ENCODE measurements around the gene ELAVL2.

ELAVL2 gene

DNA sequence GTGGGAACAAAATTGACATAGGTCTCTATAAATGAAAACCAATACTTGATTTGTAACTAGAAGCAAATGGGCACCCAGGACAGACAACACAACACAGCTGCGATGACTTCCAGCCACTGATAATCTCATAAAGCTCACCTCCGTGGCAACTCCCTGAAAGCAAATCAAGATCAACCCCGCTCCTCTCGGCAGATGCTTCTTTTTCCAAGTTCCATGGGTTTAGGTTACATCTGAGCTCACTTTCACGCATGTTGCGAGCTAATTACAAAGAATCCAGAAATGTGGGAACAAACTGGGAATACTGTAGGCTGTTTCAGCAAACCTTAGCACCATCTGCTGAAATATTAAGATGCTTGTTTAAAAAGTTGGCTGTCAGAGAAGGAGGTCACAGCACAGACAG is 153.9 kb downstream of the ELAVL2 start:
- H3K4me1 ChIP-seq (ENCODE audit: control insufficient read depth in 2 of 2, insufficient read depth in 1 of 2, low read depth in 1 of 2, low read length in 2 of 2), result no peaks in the 10 kb centered on the region
- no peak overlapping the region for H3K27ac ChIP-seq (replicated peaks; ENCODE audit: low read length)
- no peaks in the 10 kb centered on the region for H3K27me3 ChIP-seq (ENCODE audit: control insufficient read depth in 3 of 3, insufficient read depth in 3 of 3, low read depth in 1 of 3, low read length in 3 of 3)
- no peak overlapping the region for H3K9ac ChIP-seq (ENCODE audit: low read depth, low read length, poor library complexity)
- no peak overlapping the region for H2BK120ac ChIP-seq (ENCODE audit: low read depth, low read length)
- no peak overlapping the region for H3K4me2 ChIP-seq (ENCODE audit: insufficient read depth, low read length, poor library complexity, severe bottlenecking)
- H3K79me1 ChIP-seq (ENCODE audit: low read depth, low read length), result no peaks in the 10 kb centered on the region
- no peaks in the 10 kb centered on the region for H3K9me3 ChIP-seq (replicated peaks in 1 of 2; ENCODE audit: control insufficient read depth in 2 of 2, insufficient read depth in 1 of 2, low read depth in 1 of 2, low read length in 2 of 2)
- no peak overlapping the region for H3K23ac ChIP-seq (ENCODE audit: low read depth, low read length, poor library complexity)
- no peak overlapping the region for H3K4me3 ChIP-seq (ENCODE audit: low read length in 2 of 2)
- H2AK5ac ChIP-seq (ENCODE audit: low read depth, low read length), result no peak overlapping the region
- H2AFZ ChIP-seq (ENCODE audit: low read length), result no peak overlapping the region
- H2BK15ac ChIP-seq (ENCODE audit: low read length), result no peak overlapping the region
- H2BK12ac ChIP-seq (ENCODE audit: low read length), result no peak overlapping the region
- no peak overlapping the region for H3K18ac ChIP-seq (ENCODE audit: low read length)
- H3K14ac ChIP-seq (ENCODE audit: low read length), result no peak overlapping the region
- no peak overlapping the region for H4K8ac ChIP-seq (ENCODE audit: low read depth, low read length)
- WGBS, 2 donors (ENCODE audit: extremely low coverage in 2 of 2, insufficient read length in 2 of 2, insufficient replicate concordance in 1 of 2), result no CpG with 5 or more reads among the region's 6 CpGs
- H3K36me3 ChIP-seq (replicated peaks in 1 of 2; ENCODE audit: control insufficient read depth in 2 of 2, insufficient read depth in 2 of 2, low read length in 2 of 2), result peaks cover 4 to 75% of the 10 kb centered on the region in 2 donors
- no peak overlapping the region for H2BK5ac ChIP-seq (ENCODE audit: low read length)
- no peak overlapping the region for H3K4ac ChIP-seq (ENCODE audit: low read length)
- no peak overlapping the region for H4K91ac ChIP-seq (ENCODE audit: low read depth, low read length, poor library complexity)
- DNase-seq (ENCODE audit: low spot score), result no peak

DNA sequence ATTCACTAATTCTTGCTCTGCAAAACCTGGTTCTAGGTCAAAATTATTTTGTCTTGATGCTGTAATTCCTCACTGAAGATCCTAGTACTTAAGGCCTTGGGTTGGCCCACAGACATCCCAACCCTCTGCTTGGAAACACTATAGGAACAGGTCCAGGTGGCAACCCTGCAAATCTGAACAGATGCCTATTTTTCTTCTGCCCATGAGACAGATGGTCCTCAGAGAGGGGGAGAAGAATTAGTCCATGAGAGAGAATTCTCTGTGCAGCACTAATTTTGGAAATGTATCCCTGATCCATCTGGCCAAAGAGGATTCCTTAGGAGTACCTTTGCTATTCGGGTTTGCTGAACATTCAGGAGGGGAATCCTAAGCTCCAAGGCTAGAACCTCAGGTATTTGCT is 156.3 kb downstream of the ELAVL2 start:
- no CpG with 5 or more reads among the region's 1 CpG for whole genome bisulfite sequencing, 2 donors (ENCODE audit: extremely low coverage in 2 of 2, insufficient read length in 2 of 2, insufficient replicate concordance in 1 of 2)
- Histone ChIP-seq H3K27me3 (ENCODE audit: control insufficient read depth in 3 of 3, insufficient read depth in 3 of 3, low read depth in 1 of 3, low read length in 3 of 3) (no peaks in the 10 kb centered on the region), H2BK12ac (ENCODE audit: low read length) (no peak overlapping the region), H3K9me3 (replicated peaks in 1 of 2; ENCODE audit: control insufficient read depth in 2 of 2, insufficient read depth in 1 of 2, low read depth in 1 of 2, low read length in 2 of 2) (no peaks in the 10 kb centered on the region), H2AK5ac (ENCODE audit: low read depth, low read length) (no peak overlapping the region), H3K79me1 (ENCODE audit: low read depth, low read length) (no peaks in the 10 kb centered on the region), H3K4me2 (ENCODE audit: insufficient read depth, low read length, poor library complexity, severe bottlenecking) (no peak overlapping the region), H4K91ac (ENCODE audit: low read depth, low read length, poor library complexity) (no peak overlapping the region), H3K9ac (ENCODE audit: low read depth, low read length, poor library complexity) (no peak overlapping the region), H2BK120ac (ENCODE audit: low read depth, low read length) (no peak overlapping the region), H3K23ac (ENCODE audit: low read depth, low read length, poor library complexity) (no peak overlapping the region), H3K27ac (replicated peaks; ENCODE audit: low read length) (no peak overlapping the region), H3K36me3 (replicated peaks in 1 of 2; ENCODE audit: control insufficient read depth in 2 of 2, insufficient read depth in 2 of 2, low read length in 2 of 2) (peaks cover 2 to 81% of the 10 kb centered on the region in 2 donors), H3K14ac (ENCODE audit: low read length) (no peak overlapping the region), H3K4me3 (ENCODE audit: low read length in 2 of 2) (no peak overlapping the region), H3K18ac (ENCODE audit: low read length) (no peak overlapping the region), H2BK5ac (ENCODE audit: low read length) (no peak overlapping the region), H2AFZ (ENCODE audit: low read length) (no peak overlapping the region), H2BK15ac (ENCODE audit: low read length) (no peak overlapping the region), H3K4ac (ENCODE audit: low read length) (no peak overlapping the region), H3K4me1 (ENCODE audit: control insufficient read depth in 2 of 2, insufficient read depth in 1 of 2, low read depth in 1 of 2, low read length in 2 of 2) (no peaks in the 10 kb centered on the region), H4K8ac (ENCODE audit: low read depth, low read length) (no peak overlapping the region)
- no peak for DNase-seq (ENCODE audit: low spot score)

DNA sequence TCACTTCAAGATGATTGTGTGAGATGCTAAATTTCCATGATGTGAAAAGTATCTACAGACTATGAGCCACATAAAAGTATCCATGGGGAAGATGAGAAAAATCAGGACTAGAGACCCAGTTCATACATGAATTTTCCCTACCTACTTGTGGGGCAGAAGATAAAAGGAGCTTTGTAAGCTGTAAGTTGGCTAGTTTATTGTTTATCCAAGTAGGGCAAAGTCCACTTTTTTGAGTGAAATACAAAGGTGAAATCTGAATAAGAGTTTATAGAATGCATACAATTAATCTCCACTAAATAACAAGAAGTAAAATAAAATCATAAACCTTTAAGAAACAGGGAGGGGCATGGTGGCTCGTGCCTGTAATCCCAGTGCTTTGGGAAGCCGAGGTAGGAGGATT is 160.4 kb downstream of the ELAVL2 start:
- Histone ChIP-seq H3K14ac (ENCODE audit: low read length) (no peak overlapping the region), H4K8ac (ENCODE audit: low read depth, low read length) (no peak overlapping the region), H3K27me3 (ENCODE audit: control insufficient read depth in 3 of 3, insufficient read depth in 3 of 3, low read depth in 1 of 3, low read length in 3 of 3) (no peaks in the 10 kb centered on the region), H2BK15ac (ENCODE audit: low read length) (no peak overlapping the region), H3K4me1 (ENCODE audit: control insufficient read depth in 2 of 2, insufficient read depth in 1 of 2, low read depth in 1 of 2, low read length in 2 of 2) (no peaks in the 10 kb centered on the region), H2BK5ac (ENCODE audit: low read length) (no peak overlapping the region), H3K4ac (ENCODE audit: low read length) (no peak overlapping the region), H3K9me3 (replicated peaks in 1 of 2; ENCODE audit: control insufficient read depth in 2 of 2, insufficient read depth in 1 of 2, low read depth in 1 of 2, low read length in 2 of 2) (peaks cover 0 to 6% of the 10 kb centered on the region in 2 donors), H2AFZ (ENCODE audit: low read length) (no peak overlapping the region), H3K23ac (ENCODE audit: low read depth, low read length, poor library complexity) (no peak overlapping the region), H3K27ac (replicated peaks; ENCODE audit: low read length) (no peak overlapping the region), H3K4me2 (ENCODE audit: insufficient read depth, low read length, poor library complexity, severe bottlenecking) (no peak overlapping the region), H3K9ac (ENCODE audit: low read depth, low read length, poor library complexity) (no peak overlapping the region), H3K79me1 (ENCODE audit: low read depth, low read length) (no peaks in the 10 kb centered on the region), H2BK12ac (ENCODE audit: low read length) (no peak overlapping the region), H4K91ac (ENCODE audit: low read depth, low read length, poor library complexity) (no peak overlapping the region), H2BK120ac (ENCODE audit: low read depth, low read length) (no peak overlapping the region), H3K18ac (ENCODE audit: low read length) (no peak overlapping the region), H3K4me3 (ENCODE audit: low read length in 2 of 2) (no peak overlapping the region), H2AK5ac (ENCODE audit: low read depth, low read length) (no peak overlapping the region), H3K36me3 (replicated peaks in 1 of 2; ENCODE audit: control insufficient read depth in 2 of 2, insufficient read depth in 2 of 2, low read length in 2 of 2) (peaks cover 2 to 76% of the 10 kb centered on the region in 2 donors)
- no peak for DNase-seq (ENCODE audit: low spot score)
- no CpG with 5 or more reads among the region's 2 CpGs for WGBS, 2 donors (ENCODE audit: extremely low coverage in 2 of 2, insufficient read length in 2 of 2, insufficient replicate concordance in 1 of 2)

DNA sequence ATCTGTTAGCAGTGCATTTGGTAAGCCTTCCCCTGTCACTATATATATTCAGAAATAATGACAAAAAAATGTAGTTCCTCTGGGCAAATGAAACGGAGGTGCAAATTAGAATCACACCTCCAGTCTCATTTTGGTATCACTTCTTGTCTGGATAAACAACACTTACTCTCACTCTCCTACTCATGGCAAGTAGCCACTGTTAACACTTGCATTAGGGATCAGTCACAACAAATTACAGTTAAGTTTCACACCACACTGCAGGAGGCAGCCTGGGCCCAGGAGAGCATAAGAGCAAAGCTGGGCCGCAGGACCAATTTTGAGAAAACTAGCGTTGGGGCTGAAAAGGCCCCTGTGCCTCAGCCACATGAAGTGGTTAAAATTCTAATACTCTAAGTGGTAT is 161.0 kb downstream of the ELAVL2 start:
- H3K23ac ChIP-seq (ENCODE audit: low read depth, low read length, poor library complexity), result no peak overlapping the region
- H3K9ac ChIP-seq (ENCODE audit: low read depth, low read length, poor library complexity), result no peak overlapping the region
- H3K4me3 ChIP-seq (ENCODE audit: low read length in 2 of 2), result no peak overlapping the region
- no CpG with 5 or more reads among the region's 3 CpGs for WGBS, 2 donors (ENCODE audit: extremely low coverage in 2 of 2, insufficient read length in 2 of 2, insufficient replicate concordance in 1 of 2)
- H3K27me3 ChIP-seq (ENCODE audit: control insufficient read depth in 3 of 3, insufficient read depth in 3 of 3, low read depth in 1 of 3, low read length in 3 of 3), result no peaks in the 10 kb centered on the region
- no peak overlapping the region for H2BK12ac ChIP-seq (ENCODE audit: low read length)
- no peak overlapping the region for H2AK5ac ChIP-seq (ENCODE audit: low read depth, low read length)
- H3K79me1 ChIP-seq (ENCODE audit: low read depth, low read length), result no peaks in the 10 kb centered on the region
- H3K27ac ChIP-seq (replicated peaks; ENCODE audit: low read length), result no peak overlapping the region
- no peak overlapping the region for H2BK120ac ChIP-seq (ENCODE audit: low read depth, low read length)
- no peak overlapping the region for H4K8ac ChIP-seq (ENCODE audit: low read depth, low read length)
- H3K4me2 ChIP-seq (ENCODE audit: insufficient read depth, low read length, poor library complexity, severe bottlenecking), result no peak overlapping the region
- no peak overlapping the region for H2BK5ac ChIP-seq (ENCODE audit: low read length)
- no peak overlapping the region for H2BK15ac ChIP-seq (ENCODE audit: low read length)
- DNase-seq (ENCODE audit: low spot score), result no peak
- no peak overlapping the region for H3K14ac ChIP-seq (ENCODE audit: low read length)
- no peak overlapping the region for H4K91ac ChIP-seq (ENCODE audit: low read depth, low read length, poor library complexity)
- H3K9me3 ChIP-seq (replicated peaks in 1 of 2; ENCODE audit: control insufficient read depth in 2 of 2, insufficient read depth in 1 of 2, low read depth in 1 of 2, low read length in 2 of 2), result peaks cover 0 to 6% of the 10 kb centered on the region in 2 donors
- no peak overlapping the region for H2AFZ ChIP-seq (ENCODE audit: low read length)
- no peaks in the 10 kb centered on the region for H3K4me1 ChIP-seq (ENCODE audit: control insufficient read depth in 2 of 2, insufficient read depth in 1 of 2, low read depth in 1 of 2, low read length in 2 of 2)
- peaks cover 2 to 76% of the 10 kb centered on the region in 2 donors for H3K36me3 ChIP-seq (replicated peaks in 1 of 2; ENCODE audit: control insufficient read depth in 2 of 2, insufficient read depth in 2 of 2, low read length in 2 of 2)
- no peak overlapping the region for H3K4ac ChIP-seq (ENCODE audit: low read length)
- no peak overlapping the region for H3K18ac ChIP-seq (ENCODE audit: low read length)
